ENCODE data around the gene CCDC69. TPM values are rescaled to one million over a fixed set of nuclear protein-coding genes. Genes with fewer than 3 reads are reported as not detected.

The CCDC69 gene
- total RNA-seq, 1 donor from 2014 or later, result 0.07 TPM

- Histone ChIP-seq H3K79me2 (ENCODE audit: low read depth) (no peaks in the 10 kb centered on the region), H3F3A (ENCODE audit: low read depth) (no peaks in the 10 kb centered on the region), H2AFZ (replicated peaks) (no peak overlapping the region), H4K20me1 (ENCODE audit: low read depth) (no peaks in the 10 kb centered on the region), H3K27me3 (no peaks in the 10 kb centered on the region), H3K4me2 (no peak overlapping the region), H3K4me3 (no peak overlapping the region), H3K27ac (no peak overlapping the region), H3K9ac (no peak overlapping the region), H3K9me3 (ENCODE audit: low read depth) (no peaks in the 10 kb centered on the region), H3K36me3 (no peaks in the 10 kb centered on the region), H3K4me1 (no peaks in the 10 kb centered on the region)
- H3K36me3 Mint-ChIP-seq, result peaks cover 17% of the 10 kb centered on the region
- DNase-seq (ENCODE audit: low spot score), result no peak
- H3K9me3 Mint-ChIP-seq, result no peaks in the 10 kb centered on the region
- no peaks in the 10 kb centered on the region for H3K27me3 Mint-ChIP-seq (ENCODE audit: insufficient read depth, low read depth)
- no peak overlapping the region for H3K4me3 Mint-ChIP-seq
- TF ChIP-seq CTCF (IDR thresholded peaks at IDR 0.05) (no peak), EZH2phosphoT487 (IDR thresholded peaks at IDR 0.05) (no peak), EZH2 (IDR thresholded peaks at IDR 0.05) (no peak)
- peaks cover 3% of the 10 kb centered on the region for H3K4me1 Mint-ChIP-seq
- H3K27ac Mint-ChIP-seq, result no peak overlapping the region
These were observed 43.8 kb upstream of the CCDC69 start for GRCh38 chr5:151267491-151268260.

GRCh38 chr5:151264113-151264512 lies 40.2 kb upstream of the CCDC69 start:
- Mint-ChIP-seq H3K9me3 (no peaks in the 10 kb centered on the region), H3K27me3 (ENCODE audit: insufficient read depth, low read depth) (no peaks in the 10 kb centered on the region), H3K36me3 (peaks cover 17% of the 10 kb centered on the region), H3K4me1 (peaks cover 3% of the 10 kb centered on the region), H3K27ac (peak overlapping the region; percentile 62), H3K4me3 (no peak overlapping the region)
- Histone ChIP-seq H3K27me3 (no peaks in the 10 kb centered on the region), H3K4me3 (no peak overlapping the region), H3K27ac (no peak overlapping the region), H3K4me1 (no peaks in the 10 kb centered on the region), H3K4me2 (no peak overlapping the region), H3K79me2 (ENCODE audit: low read depth) (no peaks in the 10 kb centered on the region), H3K9ac (no peak overlapping the region), H2AFZ (replicated peaks) (no peak overlapping the region), H3K36me3 (no peaks in the 10 kb centered on the region), H4K20me1 (ENCODE audit: low read depth) (no peaks in the 10 kb centered on the region), H3K9me3 (ENCODE audit: low read depth) (no peaks in the 10 kb centered on the region), H3F3A (ENCODE audit: low read depth) (no peaks in the 10 kb centered on the region)
- DNase-seq (ENCODE audit: low spot score), result no peak
- TF ChIP-seq EZH2 (IDR thresholded peaks at IDR 0.05) (no peak), EZH2phosphoT487 (IDR thresholded peaks at IDR 0.05) (no peak), CTCF (IDR thresholded peaks at IDR 0.05) (no peak)

GRCh38 chr5:151262532-151262931 lies 38.6 kb upstream of the CCDC69 start:
- Histone ChIP-seq H3K4me1 (no peaks in the 10 kb centered on the region), H3K4me3 (no peak overlapping the region), H3K4me2 (no peak overlapping the region), H3F3A (ENCODE audit: low read depth) (no peaks in the 10 kb centered on the region), H3K9me3 (ENCODE audit: low read depth) (no peaks in the 10 kb centered on the region), H3K9ac (no peak overlapping the region), H2AFZ (replicated peaks) (no peak overlapping the region), H3K36me3 (no peaks in the 10 kb centered on the region), H3K27me3 (no peaks in the 10 kb centered on the region), H3K79me2 (ENCODE audit: low read depth) (no peaks in the 10 kb centered on the region), H4K20me1 (ENCODE audit: low read depth) (no peaks in the 10 kb centered on the region), H3K27ac (no peak overlapping the region)
- H3K36me3 Mint-ChIP-seq, result peaks cover 13% of the 10 kb centered on the region
- no peak overlapping the region for H3K4me3 Mint-ChIP-seq
- H3K27ac Mint-ChIP-seq, result no peak overlapping the region
- peaks cover 3% of the 10 kb centered on the region for H3K4me1 Mint-ChIP-seq
- no peaks in the 10 kb centered on the region for H3K27me3 Mint-ChIP-seq (ENCODE audit: insufficient read depth, low read depth)
- H3K9me3 Mint-ChIP-seq, result no peaks in the 10 kb centered on the region
- TF ChIP-seq EZH2phosphoT487 (IDR thresholded peaks at IDR 0.05) (no peak), CTCF (IDR thresholded peaks at IDR 0.05) (no peak), EZH2 (IDR thresholded peaks at IDR 0.05) (no peak)
- no peak for DNase-seq (ENCODE audit: low spot score)

All from neural progenitor cell (in vitro differentiated cells).